ENCODE measurements around the gene RUNDC3A. TPM values are rescaled to one million over a fixed set of nuclear protein-coding genes. Genes with fewer than 3 reads are reported as not detected.
A peak's percentile ranks its signal among the peaks of the same experiment; 100 is the strongest.

The RUNDC3A gene
- total and polyA plus RNA-seq, 2 of the 13 experiments (the other 11 are each of a cell fraction or from before 2014, with no cell fraction given) = 0.25 TPM; not detected in 1

DNA sequence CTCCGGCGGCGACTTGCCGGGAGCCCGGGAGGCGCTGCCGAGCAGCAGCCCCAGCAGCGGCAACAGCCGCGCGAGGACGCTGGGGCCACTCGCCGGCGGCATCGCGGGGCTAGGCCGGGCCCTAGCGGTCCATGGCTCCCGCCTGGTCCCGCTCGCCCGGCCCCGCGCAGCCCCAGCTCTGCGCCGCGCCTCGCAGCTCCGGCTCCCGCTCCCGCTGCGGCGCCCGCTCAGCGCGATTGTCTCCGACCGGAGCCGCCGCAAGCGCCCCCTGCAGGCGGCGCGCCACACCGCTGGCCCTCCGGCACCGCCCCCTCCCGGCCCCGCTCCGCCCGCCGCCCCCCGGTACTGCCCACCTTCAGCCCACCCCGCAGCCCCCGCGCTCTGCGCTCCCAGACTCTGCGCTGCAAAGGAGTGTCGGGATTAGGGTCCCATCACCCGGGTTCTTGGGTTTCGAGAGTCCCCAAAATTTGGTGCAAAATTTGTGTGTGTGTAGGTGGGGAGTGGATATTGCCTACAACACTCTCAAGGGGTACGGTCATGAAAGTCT lies 55.3 kb downstream of the RUNDC3A start, which contains the start of gene FAM171A2 (continued):
- TF ChIP-seq ZBTB38 (CRISPR knock-in tag; IDR thresholded peaks at IDR 0.05) (no peak), SRSF1 (optimal IDR thresholded peaks at IDR 0.05; ENCODE audit: low read depth, low read length) (no peak), PAF1 (CRISPR knock-in tag; IDR thresholded peaks at IDR 0.05) (no peak), MXI1 (IDR thresholded peaks at IDR 0.05; ENCODE audit: borderline replicate concordance, low read depth, low read length) (peak; percentile 12; the same call in 1 of the 3 replicates), SIN3A (IDR thresholded peaks at IDR 0.05; ENCODE audit: borderline replicate concordance, low read depth, low read length) (0 out of 2 replicates have a peak, but pooled peaks have one; percentile 51), ZBTB7A (CRISPR knock-in tag; IDR thresholded peaks at IDR 0.05) (no peak), ZNF781 (CRISPR knock-in tag; IDR thresholded peaks at IDR 0.05; ENCODE audit: borderline replicate concordance, not compliant biosample characterization) (no peak), YEATS4 (CRISPR knock-in tag; IDR thresholded peaks at IDR 0.05; ENCODE audit: borderline replicate concordance) (no peak), ZNF782 (CRISPR knock-in tag; IDR thresholded peaks at IDR 0.05; ENCODE audit: borderline replicate concordance) (no peak), CENPT (CRISPR knock-in tag; IDR thresholded peaks at IDR 0.05; ENCODE audit: low read depth) (0 out of 2 replicates have a peak, but pooled peaks have one; percentile 46), ZSCAN22 (CRISPR knock-in tag; IDR thresholded peaks at IDR 0.05) (no peak)
- TF ChIP-seq, protein P1, sequence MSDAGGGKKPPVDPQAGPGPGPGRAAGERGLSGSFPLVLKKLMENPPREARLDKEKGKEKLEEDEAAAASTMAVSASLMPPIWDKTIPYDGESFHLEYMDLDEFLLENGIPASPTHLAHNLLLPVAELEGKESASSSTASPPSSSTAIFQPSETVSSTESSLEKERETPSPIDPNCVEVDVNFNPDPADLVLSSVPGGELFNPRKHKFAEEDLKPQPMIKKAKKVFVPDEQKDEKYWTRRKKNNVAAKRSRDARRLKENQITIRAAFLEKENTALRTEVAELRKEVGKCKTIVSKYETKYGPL (CRISPR knock-in tag; IDR thresholded peaks at IDR 0.05) = no peak
- TF ChIP-seq, protein P2, sequence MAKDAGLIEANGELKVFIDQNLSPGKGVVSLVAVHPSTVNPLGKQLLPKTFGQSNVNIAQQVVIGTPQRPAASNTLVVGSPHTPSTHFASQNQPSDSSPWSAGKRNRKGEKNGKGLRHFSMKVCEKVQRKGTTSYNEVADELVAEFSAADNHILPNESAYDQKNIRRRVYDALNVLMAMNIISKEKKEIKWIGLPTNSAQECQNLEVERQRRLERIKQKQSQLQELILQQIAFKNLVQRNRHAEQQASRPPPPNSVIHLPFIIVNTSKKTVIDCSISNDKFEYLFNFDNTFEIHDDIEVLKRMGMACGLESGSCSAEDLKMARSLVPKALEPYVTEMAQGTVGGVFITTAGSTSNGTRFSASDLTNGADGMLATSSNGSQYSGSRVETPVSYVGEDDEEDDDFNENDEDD (CRISPR knock-in tag; IDR thresholded peaks at IDR 0.05; ENCODE audit: borderline replicate concordance) = peak; percentile 85; the same call in 1 of the 2 replicates
- TF ChIP-seq, protein P3, sequence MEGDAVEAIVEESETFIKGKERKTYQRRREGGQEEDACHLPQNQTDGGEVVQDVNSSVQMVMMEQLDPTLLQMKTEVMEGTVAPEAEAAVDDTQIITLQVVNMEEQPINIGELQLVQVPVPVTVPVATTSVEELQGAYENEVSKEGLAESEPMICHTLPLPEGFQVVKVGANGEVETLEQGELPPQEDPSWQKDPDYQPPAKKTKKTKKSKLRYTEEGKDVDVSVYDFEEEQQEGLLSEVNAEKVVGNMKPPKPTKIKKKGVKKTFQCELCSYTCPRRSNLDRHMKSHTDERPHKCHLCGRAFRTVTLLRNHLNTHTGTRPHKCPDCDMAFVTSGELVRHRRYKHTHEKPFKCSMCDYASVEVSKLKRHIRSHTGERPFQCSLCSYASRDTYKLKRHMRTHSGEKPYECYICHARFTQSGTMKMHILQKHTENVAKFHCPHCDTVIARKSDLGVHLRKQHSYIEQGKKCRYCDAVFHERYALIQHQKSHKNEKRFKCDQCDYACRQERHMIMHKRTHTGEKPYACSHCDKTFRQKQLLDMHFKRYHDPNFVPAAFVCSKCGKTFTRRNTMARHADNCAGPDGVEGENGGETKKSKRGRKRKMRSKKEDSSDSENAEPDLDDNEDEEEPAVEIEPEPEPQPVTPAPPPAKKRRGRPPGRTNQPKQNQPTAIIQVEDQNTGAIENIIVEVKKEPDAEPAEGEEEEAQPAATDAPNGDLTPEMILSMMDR (CRISPR knock-in tag; IDR thresholded peaks at IDR 0.05) = peak; percentile 68
- TF ChIP-seq, protein P4, sequence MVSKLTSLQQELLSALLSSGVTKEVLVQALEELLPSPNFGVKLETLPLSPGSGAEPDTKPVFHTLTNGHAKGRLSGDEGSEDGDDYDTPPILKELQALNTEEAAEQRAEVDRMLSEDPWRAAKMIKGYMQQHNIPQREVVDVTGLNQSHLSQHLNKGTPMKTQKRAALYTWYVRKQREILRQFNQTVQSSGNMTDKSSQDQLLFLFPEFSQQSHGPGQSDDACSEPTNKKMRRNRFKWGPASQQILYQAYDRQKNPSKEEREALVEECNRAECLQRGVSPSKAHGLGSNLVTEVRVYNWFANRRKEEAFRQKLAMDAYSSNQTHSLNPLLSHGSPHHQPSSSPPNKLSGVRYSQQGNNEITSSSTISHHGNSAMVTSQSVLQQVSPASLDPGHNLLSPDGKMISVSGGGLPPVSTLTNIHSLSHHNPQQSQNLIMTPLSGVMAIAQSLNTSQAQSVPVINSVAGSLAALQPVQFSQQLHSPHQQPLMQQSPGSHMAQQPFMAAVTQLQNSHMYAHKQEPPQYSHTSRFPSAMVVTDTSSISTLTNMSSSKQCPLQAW (CRISPR knock-in tag; IDR thresholded peaks at IDR 0.05) = no peak
- TF ChIP-seq, protein P5, sequence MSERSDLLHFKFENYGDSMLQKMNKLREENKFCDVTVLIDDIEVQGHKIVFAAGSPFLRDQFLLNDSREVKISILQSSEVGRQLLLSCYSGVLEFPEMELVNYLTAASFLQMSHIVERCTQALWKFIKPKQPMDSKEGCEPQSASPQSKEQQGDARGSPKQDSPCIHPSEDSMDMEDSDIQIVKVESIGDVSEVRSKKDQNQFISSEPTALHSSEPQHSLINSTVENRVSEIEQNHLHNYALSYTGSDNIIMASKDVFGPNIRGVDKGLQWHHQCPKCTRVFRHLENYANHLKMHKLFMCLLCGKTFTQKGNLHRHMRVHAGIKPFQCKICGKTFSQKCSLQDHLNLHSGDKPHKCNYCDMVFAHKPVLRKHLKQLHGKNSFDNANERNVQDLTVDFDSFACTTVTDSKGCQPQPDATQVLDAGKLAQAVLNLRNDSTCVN (CRISPR knock-in tag; IDR thresholded peaks at IDR 0.05; ENCODE audit: borderline replicate concordance) = no peak
- TF ChIP-seq, protein P6, sequence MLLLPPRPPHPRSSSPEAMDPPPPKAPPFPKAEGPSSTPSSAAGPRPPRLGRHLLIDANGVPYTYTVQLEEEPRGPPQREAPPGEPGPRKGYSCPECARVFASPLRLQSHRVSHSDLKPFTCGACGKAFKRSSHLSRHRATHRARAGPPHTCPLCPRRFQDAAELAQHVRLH (CRISPR knock-in tag; IDR thresholded peaks at IDR 0.05; ENCODE audit: borderline replicate concordance, low read depth) = no peak
